ENCODE results near the gene DTNA.

- TF ChIP-seq CTCF (IDR thresholded peaks at IDR 0.05) (no peak), POLR2A (IDR thresholded peaks at IDR 0.05) (no peak)
Measured at GRCh38 chr18:34720220-34720619, 10.1 kb downstream of the DTNA start.

Measured in adrenal gland (tissue), 5 donors.